ENCODE measurements around the gene RWDD3.

Gene RWDD3

DNA sequence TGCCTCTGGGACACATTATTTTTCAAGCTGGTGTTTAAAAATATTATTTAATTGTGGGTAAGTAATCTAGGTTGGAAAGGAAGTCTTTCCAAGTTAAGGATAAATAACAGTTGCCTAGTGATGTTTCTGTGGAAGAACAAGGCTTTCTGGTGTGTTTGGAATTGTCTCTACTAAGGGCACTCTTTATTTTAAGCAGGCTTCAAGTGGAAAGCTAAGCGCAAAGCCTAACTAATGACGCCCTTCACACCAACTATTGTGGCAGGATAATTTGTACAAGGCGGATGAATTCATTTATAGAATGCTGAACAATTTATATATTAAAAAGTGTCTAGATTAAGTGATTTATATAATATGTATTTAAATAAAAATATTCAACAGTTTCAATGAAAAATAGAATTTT is 25.1 kb upstream of the RWDD3 start:
- no peaks in the 10 kb centered on the region for H3K4me1 ChIP-seq
- intact Hi-C loops (cut with DNase I; ENCODE audit: low total_unique reads), result no loop called here
- no peak for DNase-seq
- no peaks in the 10 kb centered on the region for H3K9me3 ChIP-seq
- H3K4me3 ChIP-seq, result no peak overlapping the region
- H3K36me3 ChIP-seq, result no peaks in the 10 kb centered on the region
- TF ChIP-seq, protein P1, sequence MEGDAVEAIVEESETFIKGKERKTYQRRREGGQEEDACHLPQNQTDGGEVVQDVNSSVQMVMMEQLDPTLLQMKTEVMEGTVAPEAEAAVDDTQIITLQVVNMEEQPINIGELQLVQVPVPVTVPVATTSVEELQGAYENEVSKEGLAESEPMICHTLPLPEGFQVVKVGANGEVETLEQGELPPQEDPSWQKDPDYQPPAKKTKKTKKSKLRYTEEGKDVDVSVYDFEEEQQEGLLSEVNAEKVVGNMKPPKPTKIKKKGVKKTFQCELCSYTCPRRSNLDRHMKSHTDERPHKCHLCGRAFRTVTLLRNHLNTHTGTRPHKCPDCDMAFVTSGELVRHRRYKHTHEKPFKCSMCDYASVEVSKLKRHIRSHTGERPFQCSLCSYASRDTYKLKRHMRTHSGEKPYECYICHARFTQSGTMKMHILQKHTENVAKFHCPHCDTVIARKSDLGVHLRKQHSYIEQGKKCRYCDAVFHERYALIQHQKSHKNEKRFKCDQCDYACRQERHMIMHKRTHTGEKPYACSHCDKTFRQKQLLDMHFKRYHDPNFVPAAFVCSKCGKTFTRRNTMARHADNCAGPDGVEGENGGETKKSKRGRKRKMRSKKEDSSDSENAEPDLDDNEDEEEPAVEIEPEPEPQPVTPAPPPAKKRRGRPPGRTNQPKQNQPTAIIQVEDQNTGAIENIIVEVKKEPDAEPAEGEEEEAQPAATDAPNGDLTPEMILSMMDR (IDR thresholded peaks at IDR 0.05), result no peak
- no peaks in the 10 kb centered on the region for H3K27me3 ChIP-seq
- H3K27ac ChIP-seq, result no peak overlapping the region

DNA sequence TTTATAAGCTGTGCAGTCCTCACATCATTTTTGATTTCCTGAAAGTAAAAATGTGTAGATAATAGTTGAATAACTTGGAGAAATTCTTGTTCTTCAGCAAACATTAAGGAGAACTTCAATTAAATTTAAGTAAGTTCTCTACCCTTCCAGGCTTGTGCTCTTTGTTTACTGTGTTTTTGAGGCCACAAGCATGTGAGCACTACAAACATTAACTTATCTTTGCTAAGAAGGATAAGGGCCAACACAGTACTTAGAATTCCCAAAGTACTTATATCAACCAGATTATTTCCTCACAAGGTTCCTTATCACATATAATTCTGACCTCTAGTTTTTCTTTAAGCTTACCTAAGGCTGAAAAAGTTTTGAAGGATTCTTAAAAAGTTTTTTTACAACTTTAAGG is 24.7 kb upstream of the RWDD3 start:
- TF ChIP-seq, protein P1 (IDR thresholded peaks at IDR 0.05), result no peak
- no peaks in the 10 kb centered on the region for H3K27me3 ChIP-seq
- no peak for DNase-seq
- no peak overlapping the region for H3K27ac ChIP-seq
- no peaks in the 10 kb centered on the region for H3K4me1 ChIP-seq
- no peak overlapping the region for H3K4me3 ChIP-seq
- intact Hi-C loops (cut with DNase I; ENCODE audit: low total_unique reads), result no loop called here
- H3K9me3 ChIP-seq, result no peaks in the 10 kb centered on the region
- no peaks in the 10 kb centered on the region for H3K36me3 ChIP-seq

DNA sequence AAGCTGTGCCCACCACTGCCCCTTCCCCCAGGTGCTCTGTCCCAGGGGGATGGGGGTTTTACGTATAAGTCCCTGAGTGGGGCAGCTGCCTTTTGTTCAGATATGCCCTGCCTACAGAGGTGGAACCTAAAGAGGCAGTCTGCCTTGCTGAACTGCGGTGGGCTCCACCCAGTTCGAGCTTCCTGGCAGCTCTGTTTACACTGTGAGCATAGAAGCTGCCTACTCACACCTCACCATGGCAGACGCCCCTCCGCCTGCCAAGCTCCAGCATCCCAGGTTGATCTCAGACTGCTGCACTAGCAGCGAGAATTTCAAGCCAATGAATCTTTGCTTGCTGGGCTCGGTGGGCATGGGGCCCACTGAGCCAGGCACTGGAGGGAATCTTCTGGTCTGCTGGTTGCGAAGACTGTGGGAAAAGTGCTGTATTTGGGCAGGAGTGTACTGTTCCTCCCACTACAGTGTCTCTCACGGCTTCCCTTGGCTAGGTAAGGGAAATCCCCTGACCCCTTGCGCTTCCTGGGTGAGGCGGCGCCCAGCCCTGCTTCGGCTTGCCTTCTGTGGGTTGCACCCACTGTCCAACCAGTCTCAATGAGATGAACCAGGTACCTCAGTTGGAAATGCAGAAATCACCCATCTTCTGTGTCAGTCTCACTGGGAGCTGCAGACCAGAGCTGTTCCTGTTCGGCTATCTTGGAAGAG is 17.6 kb upstream of the RWDD3 start:
- H3K27ac ChIP-seq, result no peak overlapping the region
- no peak for DNase-seq
- TF ChIP-seq, protein P1 (IDR thresholded peaks at IDR 0.05), result no peak
- no peaks in the 10 kb centered on the region for H3K4me1 ChIP-seq
- H3K36me3 ChIP-seq, result no peaks in the 10 kb centered on the region
- no peak overlapping the region for H3K4me3 ChIP-seq
- H3K9me3 ChIP-seq, result no peaks in the 10 kb centered on the region
- no peaks in the 10 kb centered on the region for H3K27me3 ChIP-seq
- intact Hi-C loops (cut with DNase I; ENCODE audit: low total_unique reads), result no loop called here

DNA sequence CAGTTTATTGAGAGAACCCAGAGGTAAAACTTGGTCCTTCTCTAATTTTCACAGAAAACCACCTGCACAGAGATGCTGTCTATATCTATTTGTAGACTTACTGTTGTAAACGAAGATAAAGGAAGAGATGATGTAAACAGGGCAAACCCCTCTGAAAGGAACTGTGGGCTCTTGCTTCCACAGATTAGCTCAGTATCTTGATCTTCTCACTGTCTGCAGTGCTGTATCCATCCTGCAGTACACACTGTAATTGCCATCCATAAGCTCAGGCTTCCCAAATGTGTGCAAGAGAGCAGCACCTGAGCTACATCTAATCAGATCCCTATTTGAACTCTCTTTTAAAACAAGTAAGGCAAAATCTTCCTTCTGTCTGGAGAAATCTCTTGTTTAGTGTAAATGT is 16.6 kb upstream of the RWDD3 start:
- no peaks in the 10 kb centered on the region for H3K9me3 ChIP-seq
- intact Hi-C loops (cut with DNase I; ENCODE audit: low total_unique reads), result no loop called here
- H3K4me1 ChIP-seq, result no peaks in the 10 kb centered on the region
- TF ChIP-seq, protein P1 (IDR thresholded peaks at IDR 0.05), result no peak
- no peaks in the 10 kb centered on the region for H3K27me3 ChIP-seq
- no peak overlapping the region for H3K27ac ChIP-seq
- no peak for DNase-seq
- no peak overlapping the region for H3K4me3 ChIP-seq
- H3K36me3 ChIP-seq, result no peaks in the 10 kb centered on the region

DNA sequence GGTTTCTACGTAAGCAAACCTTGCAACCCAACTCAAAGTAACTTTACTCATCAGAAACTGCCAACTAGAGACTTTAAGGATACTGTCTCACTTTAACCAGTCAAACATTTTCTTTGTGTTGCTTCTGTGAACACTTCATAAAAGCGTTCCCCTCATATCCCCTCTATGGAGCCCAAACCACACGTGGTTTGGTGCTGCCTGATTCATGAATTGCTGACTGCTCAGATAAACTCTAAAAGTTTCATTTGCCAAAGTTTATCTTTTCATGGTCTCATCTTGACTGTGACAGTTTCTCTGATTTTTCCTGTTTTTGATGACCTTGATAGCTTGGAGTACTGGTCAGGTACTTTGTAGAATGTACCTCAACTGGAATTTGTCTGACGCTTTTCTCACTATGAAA is 14.6 kb upstream of the RWDD3 start:
- H3K4me1 ChIP-seq, result no peaks in the 10 kb centered on the region
- no peak overlapping the region for H3K4me3 ChIP-seq
- H3K27ac ChIP-seq, result no peak overlapping the region
- H3K9me3 ChIP-seq, result no peaks in the 10 kb centered on the region
- intact Hi-C loops (cut with DNase I; ENCODE audit: low total_unique reads), result no loop called here
- H3K36me3 ChIP-seq, result no peaks in the 10 kb centered on the region
- no peak for DNase-seq
- TF ChIP-seq, protein P1 (IDR thresholded peaks at IDR 0.05), result no peak
- no peaks in the 10 kb centered on the region for H3K27me3 ChIP-seq

DNA sequence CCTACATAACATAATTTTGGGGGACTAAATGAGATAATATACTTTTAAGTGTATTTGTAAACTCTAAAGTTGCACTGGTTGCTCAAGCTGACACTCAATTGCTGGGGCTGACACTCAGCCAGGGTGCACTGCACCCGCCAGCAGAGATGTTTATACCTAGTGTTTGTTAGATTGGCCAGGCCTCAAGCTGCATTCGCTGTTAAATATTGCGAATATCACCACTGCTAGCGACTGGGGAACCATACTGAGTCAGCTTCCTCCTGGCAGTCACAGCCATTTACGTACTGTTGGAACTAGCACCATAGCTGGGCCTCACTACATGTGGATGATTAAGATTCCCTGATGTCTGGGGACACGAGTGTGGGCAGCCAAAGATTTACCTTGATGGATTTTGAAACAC is 12.7 kb upstream of the RWDD3 start:
- no peaks in the 10 kb centered on the region for H3K36me3 ChIP-seq
- H3K4me3 ChIP-seq, result no peak overlapping the region
- TF ChIP-seq, protein P1 (IDR thresholded peaks at IDR 0.05), result no peak
- H3K4me1 ChIP-seq, result no peaks in the 10 kb centered on the region
- intact Hi-C loops (cut with DNase I; ENCODE audit: low total_unique reads), result loop anchor here (10.0 kb wide), 1 partner anchor 47 kb away; no protein-coding TSS in a partner anchor
- no peak for DNase-seq
- H3K27ac ChIP-seq, result no peak overlapping the region
- no peaks in the 10 kb centered on the region for H3K27me3 ChIP-seq
- no peaks in the 10 kb centered on the region for H3K9me3 ChIP-seq
